ENCODE results near the gene CPHXL. TPM values are rescaled to one million over a fixed set of nuclear protein-coding genes. Genes with fewer than 3 reads are reported as not detected.

Gene CPHXL
- total RNA-seq (2022) (not detected in 2 replicates), Bru-seq, nascent RNA (not detected), BruChase-seq, experiment 1, labeled RNA remaining after a 6-hour chase (not detected), BruChase-seq, experiment 2, labeled RNA remaining after a 2-hour chase (not detected)
- long read RNA-seq = 0 reads

DNA sequence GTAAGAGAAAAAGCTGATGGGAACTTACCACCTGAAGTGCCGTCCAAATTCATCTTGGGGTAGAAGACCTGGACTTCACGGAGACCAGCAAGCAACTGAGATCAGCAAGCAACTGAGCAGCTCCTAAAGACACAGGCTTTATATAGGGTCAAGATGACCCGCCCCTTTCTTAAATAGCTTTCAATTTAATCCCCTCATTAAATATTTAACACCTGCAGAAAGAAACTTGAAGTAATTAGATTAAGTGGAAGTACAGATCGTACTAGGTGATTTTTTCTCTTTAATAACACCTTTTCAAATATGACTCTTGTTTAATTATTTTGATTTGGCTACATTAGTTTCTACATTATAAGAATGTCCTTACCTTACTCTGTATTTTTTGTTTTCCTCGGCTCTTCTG, at the start of gene CPHXL:
Gene CPHXL, minus strand, starts transcription at position 101 of the 400 bp plus-strand sequence. Its CDS starts 48 bp downstream, at position 53.
- Mint-ChIP-seq H3K4me1 (ENCODE audit: low read depth, unreplicated experiment) (no peaks in the 10 kb centered on the region), H3K4me3 (ENCODE audit: low read depth, unreplicated experiment) (no peak within 1 kb of the TSS), H3K27ac (ENCODE audit: unreplicated experiment) (no peak within 1 kb of the TSS), H3K9me3 (ENCODE audit: low read depth, unreplicated experiment) (no peaks in the 10 kb centered on the region), H3K36me3 (ENCODE audit: insufficient read depth, unreplicated experiment) (no peaks in the 10 kb centered on the region), H3K27me3 (ENCODE audit: unreplicated experiment) (peaks cover 14% of the 10 kb centered on the region)
- DNase-seq = no peak
- no TSS peak for BruUV-seq (replicated peaks)
- TF ChIP-seq, protein P1, sequence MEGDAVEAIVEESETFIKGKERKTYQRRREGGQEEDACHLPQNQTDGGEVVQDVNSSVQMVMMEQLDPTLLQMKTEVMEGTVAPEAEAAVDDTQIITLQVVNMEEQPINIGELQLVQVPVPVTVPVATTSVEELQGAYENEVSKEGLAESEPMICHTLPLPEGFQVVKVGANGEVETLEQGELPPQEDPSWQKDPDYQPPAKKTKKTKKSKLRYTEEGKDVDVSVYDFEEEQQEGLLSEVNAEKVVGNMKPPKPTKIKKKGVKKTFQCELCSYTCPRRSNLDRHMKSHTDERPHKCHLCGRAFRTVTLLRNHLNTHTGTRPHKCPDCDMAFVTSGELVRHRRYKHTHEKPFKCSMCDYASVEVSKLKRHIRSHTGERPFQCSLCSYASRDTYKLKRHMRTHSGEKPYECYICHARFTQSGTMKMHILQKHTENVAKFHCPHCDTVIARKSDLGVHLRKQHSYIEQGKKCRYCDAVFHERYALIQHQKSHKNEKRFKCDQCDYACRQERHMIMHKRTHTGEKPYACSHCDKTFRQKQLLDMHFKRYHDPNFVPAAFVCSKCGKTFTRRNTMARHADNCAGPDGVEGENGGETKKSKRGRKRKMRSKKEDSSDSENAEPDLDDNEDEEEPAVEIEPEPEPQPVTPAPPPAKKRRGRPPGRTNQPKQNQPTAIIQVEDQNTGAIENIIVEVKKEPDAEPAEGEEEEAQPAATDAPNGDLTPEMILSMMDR (IDR thresholded peaks at IDR 0.05; ENCODE audit: unreplicated experiment) = no peak
- intact Hi-C loops (cut with micrococcal nuclease; ENCODE audit: unreplicated experiment) = no loop called here
- CTCF ChIA-PET = no interaction called here

DNA sequence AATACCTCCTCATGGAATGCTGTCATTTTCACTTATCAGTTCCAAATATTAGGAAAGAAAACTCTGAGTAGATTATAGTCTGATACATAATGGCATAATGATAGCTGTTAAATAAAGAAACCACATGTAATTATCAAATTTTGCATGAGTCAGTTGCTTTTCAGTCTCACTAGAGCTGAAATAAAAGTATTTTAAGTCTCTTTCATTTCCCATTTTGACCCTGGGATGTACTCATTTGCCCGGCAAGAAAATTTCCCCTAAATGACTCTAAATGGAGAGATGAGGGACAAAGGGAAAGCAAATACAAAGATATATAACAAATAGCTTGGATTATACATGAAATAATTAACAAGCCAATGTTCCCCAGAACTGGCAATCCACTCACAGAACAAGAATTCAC, 47.9 kb upstream of the CPHXL start:
- Mint-ChIP-seq H3K27me3 (ENCODE audit: unreplicated experiment) (peaks cover 47% of the 10 kb centered on the region), H3K4me1 (ENCODE audit: low read depth, unreplicated experiment) (no peaks in the 10 kb centered on the region), H3K4me3 (ENCODE audit: low read depth, unreplicated experiment) (no peak overlapping the region), H3K9me3 (ENCODE audit: low read depth, unreplicated experiment) (no peaks in the 10 kb centered on the region), H3K36me3 (ENCODE audit: insufficient read depth, unreplicated experiment) (no peaks in the 10 kb centered on the region), H3K27ac (ENCODE audit: unreplicated experiment) (no peak overlapping the region)
- no peak for DNase-seq
- TF ChIP-seq, protein P1 (IDR thresholded peaks at IDR 0.05; ENCODE audit: unreplicated experiment) = no peak
- intact Hi-C loops (cut with micrococcal nuclease; ENCODE audit: unreplicated experiment) = no loop called here
- CTCF ChIA-PET = no interaction called here
- no TSS peak for BruUV-seq (replicated peaks)

DNA sequence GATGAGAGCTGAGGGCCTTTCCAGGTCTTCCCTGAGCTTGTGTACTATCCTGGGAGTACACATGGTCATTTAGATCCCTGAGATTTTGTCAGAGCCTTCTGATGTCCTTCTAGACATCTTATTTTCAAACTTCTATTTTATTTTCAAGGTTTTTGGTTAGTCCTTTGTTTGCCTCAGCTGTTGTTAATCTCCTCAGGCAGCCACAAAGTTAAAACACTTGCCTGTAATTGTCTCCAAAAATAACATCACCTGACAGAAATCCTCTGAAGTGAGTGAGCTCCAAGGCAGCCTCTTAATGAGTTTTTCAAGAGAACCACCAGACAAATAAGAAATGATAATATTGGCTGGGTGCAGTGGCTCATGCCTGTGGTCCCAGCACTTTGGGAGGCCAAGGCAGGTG, 43.8 kb upstream of the CPHXL start:
- no peak for DNase-seq
- CTCF ChIA-PET = no interaction called here
- Mint-ChIP-seq H3K9me3 (ENCODE audit: low read depth, unreplicated experiment) (no peaks in the 10 kb centered on the region), H3K27me3 (ENCODE audit: unreplicated experiment) (peaks cover 41% of the 10 kb centered on the region), H3K4me3 (ENCODE audit: low read depth, unreplicated experiment) (no peak overlapping the region), H3K4me1 (ENCODE audit: low read depth, unreplicated experiment) (no peaks in the 10 kb centered on the region), H3K36me3 (ENCODE audit: insufficient read depth, unreplicated experiment) (no peaks in the 10 kb centered on the region), H3K27ac (ENCODE audit: unreplicated experiment) (no peak overlapping the region)
- TF ChIP-seq, protein P1 (IDR thresholded peaks at IDR 0.05; ENCODE audit: unreplicated experiment) = no peak
- intact Hi-C loops (cut with micrococcal nuclease; ENCODE audit: unreplicated experiment) = no loop called here
- no TSS peak for BruUV-seq (replicated peaks)

DNA sequence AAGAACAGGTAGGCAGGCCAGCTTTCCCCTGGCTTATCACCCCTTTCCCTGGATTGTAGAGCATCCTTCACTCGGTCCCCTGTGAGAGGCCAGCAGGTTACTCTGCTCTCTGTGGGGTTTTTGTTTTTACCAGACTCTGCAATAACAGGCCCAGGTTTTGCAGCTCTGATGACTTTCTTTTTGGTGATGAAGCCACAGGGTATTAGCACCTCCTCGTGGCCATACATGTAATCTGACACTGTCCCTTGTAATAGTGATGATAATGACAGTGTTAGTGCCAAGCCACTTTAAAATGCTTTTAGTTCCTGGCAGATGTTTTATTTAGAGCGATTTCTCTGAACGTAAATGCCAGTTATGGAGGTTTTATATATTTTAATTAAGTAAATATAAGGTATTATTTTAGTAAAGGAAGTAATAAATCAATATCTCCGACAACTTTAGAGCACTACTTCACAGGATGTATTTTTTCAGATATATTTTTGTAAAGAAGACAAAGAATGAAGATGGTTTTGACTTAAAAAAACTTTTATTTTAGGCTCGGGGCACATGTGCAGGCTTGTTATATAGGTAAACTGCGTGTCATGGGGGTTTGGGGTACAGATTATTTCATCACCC, 38.0 kb upstream of the CPHXL start:
- H3K27ac Mint-ChIP-seq (ENCODE audit: unreplicated experiment) = no peak overlapping the region
- no peaks in the 10 kb centered on the region for H3K4me1 Mint-ChIP-seq (ENCODE audit: low read depth, unreplicated experiment)
- CTCF ChIA-PET = interaction anchor here (0.6 to 1.6 kb wide), 8 partner anchors 10 to 565 kb away, joined by 3 to 9 read pairs (median 3); partner anchors contain the start of genes ADAT1, KARS1 and TERF2IP
- no TSS peak for BruUV-seq (replicated peaks)
- DNase-seq = peak; percentile 64
- no peak overlapping the region for H3K4me3 Mint-ChIP-seq (ENCODE audit: low read depth, unreplicated experiment)
- peaks cover 46% of the 10 kb centered on the region for H3K27me3 Mint-ChIP-seq (ENCODE audit: unreplicated experiment)
- TF ChIP-seq, protein P1 (IDR thresholded peaks at IDR 0.05; ENCODE audit: unreplicated experiment) = peak; percentile 75
- intact Hi-C loops (cut with micrococcal nuclease; ENCODE audit: unreplicated experiment) = loop anchor here (1.0 to 5.0 kb wide), 3 partner anchors 120 to 565 kb away; no protein-coding TSS in a partner anchor
- no peaks in the 10 kb centered on the region for H3K9me3 Mint-ChIP-seq (ENCODE audit: low read depth, unreplicated experiment)
- H3K36me3 Mint-ChIP-seq (ENCODE audit: insufficient read depth, unreplicated experiment) = no peaks in the 10 kb centered on the region

Data from Calu3 (cell line).